BJ (cell line): ENCODE results near the gene KPNB1. TPM values are rescaled to one million over a fixed set of nuclear protein-coding genes. Genes with fewer than 3 reads are reported as not detected.

ENCODE experiments used
- CTCF ChIA-PET: fragments of 350-600 bp; formaldehyde crosslinking; extraction: SDS; loops from one replicate; lab custom pipeline; 2021; ENCODE audit warnings: antibody characterized with exemption, inconsistent platforms; lab: Yijun Ruan, JAX
- POLR2A ChIA-PET: fragments of 300-600 bp; sonication (Branson Sonifier 250); formaldehyde crosslinking; extraction: SDS; loops from one replicate; lab custom pipeline; 2021; ENCODE audit warnings: antibody characterized with exemption; lab: Charles Lee
- DNase-seq: peaks from one replicate; pipeline ENCODE4 v3.0.0-alpha.2; 2011; ENCODE audit warnings: low read depth
- H3K27me3 ChIP-seq: 2 replicates; pipeline ENCODE4 v1.6.0; 2011; ENCODE audit warnings: low read length; ENCODE audit not compliant: control insufficient read depth, insufficient read depth
- H3K36me3 ChIP-seq: 2 replicates; pipeline ENCODE4 v1.5.1; 2011; ENCODE audit warnings: low read length; ENCODE audit not compliant: control insufficient read depth, insufficient read depth
- H3K4me3 ChIP-seq: 2 replicates; pipeline ENCODE4 v1.5.1; 2011; ENCODE audit warnings: low read depth, mild to moderate bottlenecking, control low read depth, low read length
- CTCF ChIP-seq: IDR thresholded peaks from 2 replicates; pipeline ENCODE4 v1.5.1; 2011; ENCODE audit warnings: low read depth, mild to moderate bottlenecking, control low read depth, inconsistent platforms, low read length, moderate library complexity; ENCODE audit not compliant: insufficient read depth
- polyA plus RNA-seq: library from polyadenylated mRNA; depleted of rRNA; stranded (reverse); fragments of >200 nt; gene quantifications from 2 replicates; pipeline ENCODE4 v1.2.3, GENCODE V29; 2011

KPNB1 gene
- polyA plus RNA-seq, 1 experiment = 171 TPM

- CTCF ChIA-PET = interaction anchor here (1.2 to 3.5 kb wide), 3 partner anchors 13 to 33 kb away, joined by 3 to 24 read pairs (median 11); no protein-coding TSS in a partner anchor
- H3K36me3 ChIP-seq = peaks cover 11% of the 10 kb centered on the region
- TF ChIP-seq CTCF = no peak
- H3K4me3 ChIP-seq = no peak overlapping the region
- no peak for DNase-seq
- POLR2A ChIA-PET = interaction anchor here (0.6 kb wide), 1 partner anchor 1892 kb away, joined by 5 read pairs; no protein-coding TSS in a partner anchor
- no peaks in the 10 kb centered on the region for H3K27me3 ChIP-seq
These were observed 2.0 kb downstream of the KPNB1 start for GRCh38 chr17:47651704-47652103.

GRCh38 chr17:47652570-47652969 is 2.9 kb downstream of the KPNB1 start:
- no peak for DNase-seq
- no peak for TF ChIP-seq CTCF
- ChIA-PET CTCF (interaction anchor here (1.1 to 5.4 kb wide), 3 partner anchors 12 to 34 kb away, joined by 4 to 29 read pairs (median 4); no protein-coding TSS in a partner anchor), POLR2A (no interaction called here)
- Histone ChIP-seq H3K4me3 (no peak overlapping the region), H3K36me3 (peaks cover 14% of the 10 kb centered on the region), H3K27me3 (no peaks in the 10 kb centered on the region)

- Histone ChIP-seq H3K27me3 (no peaks in the 10 kb centered on the region), H3K4me3 (no peak overlapping the region), H3K36me3 (peaks cover 18% of the 10 kb centered on the region)
- TF ChIP-seq CTCF = no peak
- CTCF ChIA-PET = interaction anchor here (1.2 to 5.4 kb wide), 2 partner anchors 11 to 20 kb away, joined by 4 to 29 read pairs; no protein-coding TSS in a partner anchor
- POLR2A ChIA-PET = no interaction called here
- no peak for DNase-seq
These were observed 3.7 kb downstream of the KPNB1 start for GRCh38 chr17:47653442-47653841.

- ChIA-PET POLR2A (no interaction called here), CTCF (interaction anchor here (5.4 kb wide), 1 partner anchor 10 kb away, joined by 29 read pairs; no protein-coding TSS in a partner anchor)
- no peak for TF ChIP-seq CTCF
- DNase-seq = no peak
- no peaks in the 10 kb centered on the region for H3K27me3 ChIP-seq
- H3K4me3 ChIP-seq = no peak overlapping the region
- peaks cover 20% of the 10 kb centered on the region for H3K36me3 ChIP-seq
These were observed 5.3 kb downstream of the KPNB1 start for GRCh38 chr17:47654991-47655390.

- DNase-seq = no peak
- H3K4me3 ChIP-seq = no peak overlapping the region
These were observed 10.4 kb downstream of the KPNB1 start for GRCh38 chr17:47660064-47660492.

More at GRCh38 chr17:47660064-47660492, 10.4 kb downstream of the KPNB1 start:
- CTCF ChIA-PET = no interaction called here
- no peaks in the 10 kb centered on the region for H3K27me3 ChIP-seq
- no peak for TF ChIP-seq CTCF
- POLR2A ChIA-PET = no interaction called here
- H3K36me3 ChIP-seq = peaks cover 30% of the 10 kb centered on the region
